GM12878 (cell line): ENCODE measurements around the gene SEC16A. TPM values are rescaled to one million over a fixed set of nuclear protein-coding genes. Genes with fewer than 3 reads are reported as not detected.

Experiments used
- ATAC-seq: fragments of 200-7000 bp; cut with Tn5 transposase; 3 replicates; pipeline ENCODE4 v1.9.1; 2020; ENCODE audit warnings: mild to moderate bottlenecking, moderate library complexity
- BruUV-seq: library from RNA; stranded (reverse); fragments of 400-500 nt; replicated peaks from 2 replicates; lab custom pipeline; 2021; lab: Mats Ljungman, UMichigan
- CTCF ChIA-PET: fragments of 300-600 bp; sonication (Branson Sonifier 250); formaldehyde crosslinking; extraction: SDS; loops from one replicate; lab custom pipeline; 2021; ENCODE audit warnings: inconsistent platforms; lab: Yijun Ruan, JAX
- POLR2A ChIA-PET: fragments of 350-600 bp; formaldehyde crosslinking; extraction: SDS; loops from one replicate; lab custom pipeline; 2021; ENCODE audit warnings: inconsistent platforms; lab: Charles Lee
- RAD21 ChIA-PET: fragments of 300-600 bp; sonication (Branson Sonifier 250); formaldehyde crosslinking; loops from one replicate; lab custom pipeline; 2023; ENCODE audit warnings: antibody characterized with exemption; ENCODE audit not compliant: unreplicated experiment; lab: Charles Lee
- SMC1A ChIA-PET: fragments of 300-600 bp; sonication (Branson Sonifier 250); formaldehyde crosslinking; loops from one replicate; lab custom pipeline; 2023; ENCODE audit not compliant: unreplicated experiment, uncharacterized antibody; lab: Charles Lee
- DNase-seq: peaks from one replicate; pipeline ENCODE4 v3.0.0-alpha.2; 2011; ENCODE audit warnings: low read depth, low spot score
- FAIRE-seq: peaks from 3 replicates; lab custom pipeline; 2011; peaks lifted over from hg19 to GRCh38; lab: Jason Lieb, UNC
- H2AFZ ChIP-seq: 2 replicates; pipeline ENCODE4 v1.6.0; 2011; ENCODE audit warnings: low read depth, low read length, control low read depth; ENCODE audit not compliant: control insufficient read depth
- H3K27ac ChIP-seq: 2 replicates; pipeline ENCODE4 v1.5.1; 2011; ENCODE audit warnings: control low read depth; ENCODE audit not compliant: control insufficient read depth, insufficient read depth
- H3K27me3 ChIP-seq, 2 experiments: replicated peaks in 1 of 2; 2 replicates each; pipeline versions ENCODE4 v1.6.0 to v1.6.1; 2011; ENCODE audit warnings: low read length in 1 of 2; ENCODE audit not compliant: control insufficient read depth in 2 of 2, insufficient read depth in 2 of 2
- H3K36me3 ChIP-seq, 2 experiments: 2 replicates each; pipeline ENCODE4 v1.5.1; 2011; ENCODE audit warnings: low read length in 1 of 2; ENCODE audit not compliant: control insufficient read depth in 2 of 2, insufficient read depth in 2 of 2
- H3K4me1 ChIP-seq: 2 replicates; pipeline ENCODE4 v1.6.1; 2011; ENCODE audit warnings: mild to moderate bottlenecking, low read length, moderate library complexity, mixed read lengths; ENCODE audit not compliant: control insufficient read depth, insufficient read depth
- H3K4me2 ChIP-seq: 2 replicates; pipeline ENCODE4 v1.6.0; 2011; ENCODE audit warnings: control low read depth; ENCODE audit not compliant: control insufficient read depth, insufficient read depth
- H3K4me3 ChIP-seq: fragments of 200-600 bp; sonication (generic); 2 replicates; pipeline ENCODE4 v1.5.1; 2016
- H3K79me2 ChIP-seq: 2 replicates; pipeline ENCODE4 v1.6.0; 2011; ENCODE audit warnings: low read length; ENCODE audit not compliant: control insufficient read depth, insufficient read depth
- H3K9ac ChIP-seq: 2 replicates; pipeline ENCODE4 v1.8.0; 2011; ENCODE audit warnings: low read length, control low read depth, mixed read lengths; ENCODE audit not compliant: control insufficient read depth, insufficient read depth
- H3K9me3 ChIP-seq: replicated peaks from 3 replicates; pipeline ENCODE4 v1.5.1; 2011; ENCODE audit warnings: mild to moderate bottlenecking, low read length; ENCODE audit not compliant: control insufficient read depth, insufficient read depth
- H4K20me1 ChIP-seq: 2 replicates; pipeline ENCODE4 v1.6.0; 2011; ENCODE audit not compliant: control insufficient read depth, insufficient read depth
- BRCA1 ChIP-seq: IDR thresholded peaks from 2 replicates; pipeline ENCODE4 v1.6.1; 2011; ENCODE audit warnings: low read depth, low read length, improper control_type of control experiment
- EZH2 ChIP-seq: IDR thresholded peaks from 2 replicates; pipeline ENCODE4 v1.6.1; 2012; ENCODE audit warnings: low read depth, mild to moderate bottlenecking, control low read depth, inconsistent platforms, low read length, borderline replicate concordance; ENCODE audit not compliant: control insufficient read depth
- POLR2A ChIP-seq: IDR thresholded peaks from 2 replicates; pipeline ENCODE4 v1.6.1; 2011; ENCODE audit warnings: low read depth, mild to moderate bottlenecking, low read length
- ZSCAN29 ChIP-seq: fragments of 450-650 bp; IDR thresholded peaks from 2 replicates; pipeline ENCODE4 v1.6.1; 2017; ENCODE audit warnings: mild to moderate bottlenecking, moderate library complexity
- WGBS: methylation state at CpG from one replicate; pipeline ENCODE4 v1.1.6; 2016; ENCODE audit warnings: low lambda C conversion rate; ENCODE audit not compliant: insufficient replicate concordance, insufficient coverage; ENCODE audit errors: missing lambda C conversion rate; 5-methylcytosine and 5-hydroxymethylcytosine counted together
- in situ Hi-C: fragments of 300-500 bp; cut with MboI; formaldehyde crosslinking; loops from 9 replicates; pipeline ENCODE4 v1.14.3; 2018; ENCODE audit warnings: mixed read lengths
- intact Hi-C: fragments of 100-400 bp; cut with micrococcal nuclease; formaldehyde crosslinking; loops from one replicate; pipeline ENCODE4 v1.14.2; 2022; ENCODE audit not compliant: unreplicated experiment
- polyA plus RNA-seq, 11 experiments: library from polyadenylated mRNA; depleted of rRNA in 4 of 11; unstranded in 6 of 11; stranded (reverse) in 5 of 11; fragments of >200 nt; fragmentation: Nextera tagmentation in 4 of 11; fragmentation: Illumina TruSeq in 1 of 11; extraction: Ambion mirVana in 4 of 11; extraction: Trizol in 1 of 11; gene quantifications; 1 replicate in 1 of 11; 2 replicates in 10 of 11; pipeline versions ENCODE4 v1.2.1 to v1.2.3, GENCODE V29; 2011 to 2016; ENCODE audit warnings: inconsistent platforms in 2 of 11, missing spikeins in 2 of 11, low read depth in 1 of 11
- total RNA-seq, 4 experiments: library from RNA; depleted of rRNA in 3 of 4; stranded (reverse); fragments of >200 nt in 3 of 4; fragmentation: Illumina TruSeq in 1 of 4; extraction: Trizol in 1 of 4; gene quantifications; 2 replicates each; pipeline versions ENCODE4 v1.2.1 to v1.2.3, GENCODE V29; 2013 to 2021

Gene SEC16A
- total and polyA plus RNA-seq, 10 of the 15 experiments (the other 5 are each of a cell fraction or from before 2014, with no cell fraction given), result 9.9 to 59.1 (median 21.7) TPM

DNA sequence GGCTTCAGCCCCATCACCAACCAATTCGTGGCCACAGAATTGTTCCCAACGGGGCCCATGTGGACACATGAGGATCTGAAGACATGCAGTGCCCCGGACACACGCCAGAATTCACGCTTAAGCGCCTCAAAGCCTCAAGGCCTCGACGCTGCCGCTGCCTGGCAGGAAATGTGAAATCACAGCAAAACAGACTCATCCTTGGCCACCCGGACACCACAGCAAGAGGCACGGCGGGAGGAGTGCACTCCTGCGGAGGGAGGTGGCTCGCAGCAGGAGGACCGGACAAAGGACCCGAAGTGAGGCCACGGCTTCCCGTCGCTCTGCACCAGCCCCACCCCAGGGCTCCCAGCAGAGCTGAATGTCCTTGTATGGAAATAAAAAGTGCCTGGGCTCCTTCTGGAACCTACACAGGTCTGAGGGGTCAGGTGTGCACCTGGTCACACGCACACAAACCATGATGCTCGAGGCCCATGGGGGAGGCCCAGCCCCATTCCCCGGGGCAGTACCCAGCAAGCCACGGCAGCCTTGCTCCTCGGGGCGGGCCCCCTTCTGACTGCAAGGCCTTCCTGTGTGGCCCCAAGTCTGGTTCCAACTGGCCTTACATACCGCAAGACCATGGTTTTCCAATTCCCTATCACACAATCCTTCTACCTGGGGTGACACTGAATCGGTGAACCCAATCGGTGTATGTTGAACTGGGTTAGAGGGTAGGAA is 10.0 kb downstream of the SEC16A start:
- RAD21 ChIA-PET, result no interaction called here
- WGBS, result 91% methylated on average over 27 of the region's 28 CpGs
- H4K20me1 ChIP-seq, result peaks cover 2% of the 10 kb centered on the region; the same call in 1 of the 2 replicates
- BruUV-seq, result no TSS peak
- H3K27ac ChIP-seq, result no peak overlapping the region
- POLR2A ChIA-PET, result no interaction called here
- no peak overlapping the region for H3K4me2 ChIP-seq
- peaks cover 44 to 50% of the 10 kb centered on the region in 2 experiments for H3K36me3 ChIP-seq
- ATAC-seq, result no peak
- peaks cover 1% of the 10 kb centered on the region for H3K79me2 ChIP-seq
- CTCF ChIA-PET, result no interaction called here
- intact Hi-C loops, result no loop called here
- no peak overlapping the region for H2AFZ ChIP-seq
- H3K9me3 ChIP-seq, result no peaks in the 10 kb centered on the region
- in situ Hi-C loops, result no loop called here
- FAIRE-seq, result no peak
- DNase-seq, result no peak
- TF ChIP-seq POLR2A (peak; percentile 56), BRCA1 (no peak)
- H3K9ac ChIP-seq, result no peak overlapping the region
- SMC1A ChIA-PET, result no interaction called here
- H3K27me3 ChIP-seq, result no peaks in the 10 kb centered on the region
- H3K4me1 ChIP-seq, result no peaks in the 10 kb centered on the region
- no peak overlapping the region for H3K4me3 ChIP-seq

DNA sequence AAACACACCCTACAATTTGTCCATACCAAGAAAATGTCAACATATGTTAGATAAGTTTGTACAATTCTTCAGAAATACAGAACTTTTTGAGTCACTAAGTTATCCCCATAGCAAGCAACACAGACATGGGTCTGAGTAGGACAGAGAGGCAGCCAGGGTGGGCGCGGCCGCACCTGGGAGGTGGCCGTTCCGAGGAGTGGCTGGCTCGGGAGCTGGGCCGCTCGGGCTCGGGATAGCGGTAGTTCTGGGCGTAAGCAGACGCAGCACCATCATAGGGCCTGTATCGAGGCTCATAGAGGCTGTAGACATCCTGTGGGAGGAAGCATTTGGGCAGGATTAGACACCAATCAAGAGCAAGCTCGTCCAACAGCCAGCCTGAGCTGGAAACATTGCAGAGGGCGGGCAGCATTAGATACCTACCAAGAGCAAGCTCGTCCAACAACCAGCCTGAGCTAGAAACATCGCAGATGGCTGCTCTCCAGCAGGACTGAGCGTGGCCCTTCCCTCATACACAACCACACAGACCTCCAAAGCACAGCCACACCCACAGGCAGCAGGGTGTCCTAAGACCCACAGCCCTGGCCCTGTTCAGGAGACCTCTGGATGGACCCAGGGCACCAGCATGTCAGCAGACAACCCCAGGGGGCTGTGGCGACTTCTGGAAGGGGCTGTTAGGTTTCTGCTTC is 10.9 kb downstream of the SEC16A start:
- Histone ChIP-seq H3K27ac (no peak overlapping the region), H3K79me2 (no peaks in the 10 kb centered on the region; the same call in 1 of the 2 replicates), H3K4me2 (no peak overlapping the region), H4K20me1 (peaks cover 2% of the 10 kb centered on the region; the same call in 1 of the 2 replicates), H3K27me3 (no peaks in the 10 kb centered on the region), H3K9ac (no peak overlapping the region), H3K4me3 (no peak overlapping the region), H3K36me3 (peaks cover 41 to 54% of the 10 kb centered on the region in 2 experiments), H3K4me1 (no peaks in the 10 kb centered on the region), H3K9me3 (no peaks in the 10 kb centered on the region), H2AFZ (no peak overlapping the region)
- ChIA-PET RAD21 (no interaction called here), CTCF (interaction anchor here (0.9 kb wide), 1 partner anchor 160 kb away, joined by 4 read pairs; no protein-coding TSS in a partner anchor), SMC1A (no interaction called here), POLR2A (no interaction called here)
- DNase-seq (no peak), FAIRE-seq (no peak), ATAC-seq (no peak)
- intact Hi-C loops, result no loop called here
- 92% methylated on average over 19 of the region's 19 CpGs for WGBS
- no TSS peak for BruUV-seq
- no peak for TF ChIP-seq ZSCAN29
- no peak for TF ChIP-seq EZH2
- in situ Hi-C loops, result no loop called here
